ENCODE data around the gene TMEM126B.

TMEM126B gene

GRCh38 chr11:85658180-85658579 lies 29.8 kb downstream of the TMEM126B start:
- Histone ChIP-seq H4K20me1 (ENCODE audit: low read depth, low read length) (peaks cover 67% of the 10 kb centered on the region), H3K4me2 (ENCODE audit: low read depth, low read length, poor library complexity, severe bottlenecking) (no peak overlapping the region), H3F3A (ENCODE audit: insufficient read depth) (peaks cover 59% of the 10 kb centered on the region), H2AFZ (ENCODE audit: low read depth, low read length, severe bottlenecking) (no peak overlapping the region), H3K9ac (ENCODE audit: low read length) (no peak overlapping the region), H3K4me3 (ENCODE audit: insufficient read depth, low read length, poor library complexity, severe bottlenecking) (no peak overlapping the region), H3K36me3 (ENCODE audit: low read length) (peaks cover 78% of the 10 kb centered on the region), H3K27me3 (ENCODE audit: low read length) (no peaks in the 10 kb centered on the region), H3K9me2 (replicated peaks; ENCODE audit: insufficient read depth, low read length) (no peaks in the 10 kb centered on the region), H3K79me2 (ENCODE audit: insufficient read depth, low read length) (peaks cover 64% of the 10 kb centered on the region), H3K27ac (ENCODE audit: low read depth, low read length) (no peak overlapping the region), H3K9me3 (ENCODE audit: insufficient read depth, low read length) (no peaks in the 10 kb centered on the region)
- TF ChIP-seq CTCF (IDR thresholded peaks at IDR 0.05; ENCODE audit: insufficient read depth, low read length, poor library complexity, severe bottlenecking) (no peak), EZH2phosphoT487 (conservative IDR thresholded peaks at IDR 0.05; ENCODE audit: low read length) (no peak)

- H3K27me3 ChIP-seq (ENCODE audit: low read length): no peaks in the 10 kb centered on the region
- peaks cover 76% of the 10 kb centered on the region for H3K79me2 ChIP-seq (ENCODE audit: insufficient read depth, low read length)
- peaks cover 32% of the 10 kb centered on the region for H3F3A ChIP-seq (ENCODE audit: insufficient read depth)
- H3K27ac ChIP-seq (ENCODE audit: low read depth, low read length): no peak overlapping the region
- TF ChIP-seq EZH2phosphoT487 (conservative IDR thresholded peaks at IDR 0.05; ENCODE audit: low read length) (no peak), CTCF (IDR thresholded peaks at IDR 0.05; ENCODE audit: insufficient read depth, low read length, poor library complexity, severe bottlenecking) (no peak)
- no peaks in the 10 kb centered on the region for H3K9me3 ChIP-seq (ENCODE audit: insufficient read depth, low read length)
- peak overlapping the region; percentile 100 for H3K9ac ChIP-seq (ENCODE audit: low read length)
- H4K20me1 ChIP-seq (ENCODE audit: low read depth, low read length): peaks cover 62% of the 10 kb centered on the region
- no peak overlapping the region for H2AFZ ChIP-seq (ENCODE audit: low read depth, low read length, severe bottlenecking)
- H3K9me2 ChIP-seq (replicated peaks; ENCODE audit: insufficient read depth, low read length): no peaks in the 10 kb centered on the region
- H3K36me3 ChIP-seq (ENCODE audit: low read length): peaks cover 61% of the 10 kb centered on the region
- peak overlapping the region; percentile 74 for H3K4me2 ChIP-seq (ENCODE audit: low read depth, low read length, poor library complexity, severe bottlenecking)
- H3K4me3 ChIP-seq (ENCODE audit: insufficient read depth, low read length, poor library complexity, severe bottlenecking): peak overlapping the region; percentile 61
Measured at GRCh38 chr11:85661972-85662664, 33.7 kb downstream of the TMEM126B start.

GRCh38 chr11:85663080-85663752 lies 34.8 kb downstream of the TMEM126B start:
- Histone ChIP-seq H3K27ac (ENCODE audit: low read depth, low read length) (peak overlapping the region; percentile 90), H3K9ac (ENCODE audit: low read length) (peak overlapping the region; percentile 100), H3K4me2 (ENCODE audit: low read depth, low read length, poor library complexity, severe bottlenecking) (peak overlapping the region; percentile 74), H3K9me2 (replicated peaks; ENCODE audit: insufficient read depth, low read length) (no peaks in the 10 kb centered on the region), H4K20me1 (ENCODE audit: low read depth, low read length) (peaks cover 55% of the 10 kb centered on the region), H3K9me3 (ENCODE audit: insufficient read depth, low read length) (no peaks in the 10 kb centered on the region), H3K4me3 (ENCODE audit: insufficient read depth, low read length, poor library complexity, severe bottlenecking) (peak overlapping the region; percentile 61), H3K36me3 (ENCODE audit: low read length) (peaks cover 50% of the 10 kb centered on the region), H2AFZ (ENCODE audit: low read depth, low read length, severe bottlenecking) (no peak overlapping the region), H3K79me2 (ENCODE audit: insufficient read depth, low read length) (peaks cover 66% of the 10 kb centered on the region), H3F3A (ENCODE audit: insufficient read depth) (peaks cover 22% of the 10 kb centered on the region), H3K27me3 (ENCODE audit: low read length) (no peaks in the 10 kb centered on the region)
- TF ChIP-seq EZH2phosphoT487 (conservative IDR thresholded peaks at IDR 0.05; ENCODE audit: low read length): no peak
- no peak for TF ChIP-seq CTCF (IDR thresholded peaks at IDR 0.05; ENCODE audit: insufficient read depth, low read length, poor library complexity, severe bottlenecking)

All from SU-DHL-6 (cell line).